Calu3 (cell line): ENCODE measurements around the gene RIOX2. TPM values are rescaled to one million over a fixed set of nuclear protein-coding genes. Genes with fewer than 3 reads are reported as not detected.

Source experiments
- BruUV-seq: library from RNA; stranded (reverse); fragments of 400-500 nt; replicated peaks from 2 replicates; lab custom pipeline; 2021; lab: Mats Ljungman, UMichigan
- CTCF ChIA-PET: fragments of 300-600 bp; sonication (Branson Sonifier 250); formaldehyde crosslinking; loops from one replicate; lab custom pipeline; 2022; ENCODE audit warnings: antibody characterized with exemption; lab: Charles Lee
- DNase-seq: peaks from one replicate; pipeline ENCODE4 v3.0.0; 2022
- H3K27ac Mint-ChIP-seq: one replicate; pipeline ENCODE4 v1.8.0; 2022; ENCODE audit warnings: mixed read lengths; ENCODE audit not compliant: unreplicated experiment
- H3K27me3 Mint-ChIP-seq: one replicate; pipeline ENCODE4 v1.8.0; 2022; ENCODE audit warnings: mixed read lengths; ENCODE audit not compliant: unreplicated experiment
- H3K36me3 Mint-ChIP-seq: one replicate; pipeline ENCODE4 v1.8.0; 2022; ENCODE audit warnings: mild to moderate bottlenecking, moderate library complexity, mixed read lengths; ENCODE audit not compliant: insufficient read depth, unreplicated experiment
- H3K4me1 Mint-ChIP-seq: one replicate; pipeline ENCODE4 v1.8.0; 2022; ENCODE audit warnings: mild to moderate bottlenecking, low read depth, mixed read lengths; ENCODE audit not compliant: unreplicated experiment
- H3K4me3 Mint-ChIP-seq: one replicate; pipeline ENCODE4 v1.8.0; 2022; ENCODE audit warnings: mild to moderate bottlenecking, low read depth, moderate library complexity, mixed read lengths; ENCODE audit not compliant: unreplicated experiment
- H3K9me3 Mint-ChIP-seq: one replicate; pipeline ENCODE4 v1.8.0; 2022; ENCODE audit warnings: low read depth, mixed read lengths; ENCODE audit not compliant: unreplicated experiment
- intact Hi-C: fragments of 100-400 bp; cut with micrococcal nuclease; formaldehyde crosslinking; loops from one replicate; pipeline ENCODE4 v1.10.0; 2022; ENCODE audit not compliant: unreplicated experiment
- total RNA-seq: library from RNA; stranded (reverse); gene quantifications from 2 replicates; pipeline ENCODE4 v1.2.3, GENCODE V29; 2022
- TF ChIP-seq, protein P1 (sequence below): fragments of 200-600 bp; IDR thresholded peaks from one replicate; pipeline ENCODE4 v1.8.0; 2022; ENCODE audit warnings: antibody characterized with exemption; ENCODE audit not compliant: unreplicated experiment

The RIOX2 gene
- total RNA-seq, 1 experiment from 2014 or later: 32.1 TPM

DNA sequence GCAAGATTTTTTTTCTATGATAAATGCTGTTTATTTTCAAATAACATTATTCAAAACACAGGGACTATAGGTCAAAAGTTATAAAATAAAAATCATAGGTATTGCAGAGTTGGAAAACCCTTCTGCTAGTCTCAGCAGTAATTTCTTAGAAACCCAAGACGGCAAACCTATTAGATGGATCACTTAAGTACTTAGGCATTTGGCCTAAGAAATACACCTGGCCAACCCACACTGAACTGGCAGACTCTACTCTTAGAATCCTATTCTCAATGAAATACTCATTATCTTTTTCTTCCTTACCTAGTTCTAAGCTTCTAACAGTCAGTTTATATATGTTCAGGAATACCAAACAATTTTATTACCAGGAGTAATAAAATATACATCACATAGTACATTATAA lies 30.5 kb upstream of the RIOX2 start:
- CTCF ChIA-PET: interaction anchor here (0.5 kb wide), 1 partner anchor 697 kb away, joined by 4 read pairs; no protein-coding TSS in a partner anchor
- no peaks in the 10 kb centered on the region for H3K9me3 Mint-ChIP-seq
- peaks cover 9% of the 10 kb centered on the region for H3K4me1 Mint-ChIP-seq
- TF ChIP-seq, protein P1, sequence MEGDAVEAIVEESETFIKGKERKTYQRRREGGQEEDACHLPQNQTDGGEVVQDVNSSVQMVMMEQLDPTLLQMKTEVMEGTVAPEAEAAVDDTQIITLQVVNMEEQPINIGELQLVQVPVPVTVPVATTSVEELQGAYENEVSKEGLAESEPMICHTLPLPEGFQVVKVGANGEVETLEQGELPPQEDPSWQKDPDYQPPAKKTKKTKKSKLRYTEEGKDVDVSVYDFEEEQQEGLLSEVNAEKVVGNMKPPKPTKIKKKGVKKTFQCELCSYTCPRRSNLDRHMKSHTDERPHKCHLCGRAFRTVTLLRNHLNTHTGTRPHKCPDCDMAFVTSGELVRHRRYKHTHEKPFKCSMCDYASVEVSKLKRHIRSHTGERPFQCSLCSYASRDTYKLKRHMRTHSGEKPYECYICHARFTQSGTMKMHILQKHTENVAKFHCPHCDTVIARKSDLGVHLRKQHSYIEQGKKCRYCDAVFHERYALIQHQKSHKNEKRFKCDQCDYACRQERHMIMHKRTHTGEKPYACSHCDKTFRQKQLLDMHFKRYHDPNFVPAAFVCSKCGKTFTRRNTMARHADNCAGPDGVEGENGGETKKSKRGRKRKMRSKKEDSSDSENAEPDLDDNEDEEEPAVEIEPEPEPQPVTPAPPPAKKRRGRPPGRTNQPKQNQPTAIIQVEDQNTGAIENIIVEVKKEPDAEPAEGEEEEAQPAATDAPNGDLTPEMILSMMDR: no peak
- DNase-seq: no peak
- no peaks in the 10 kb centered on the region for H3K36me3 Mint-ChIP-seq
- no peak overlapping the region for H3K4me3 Mint-ChIP-seq
- no peak overlapping the region for H3K27ac Mint-ChIP-seq
- no peaks in the 10 kb centered on the region for H3K27me3 Mint-ChIP-seq
- no TSS peak for BruUV-seq
- intact Hi-C loops: no loop called here

DNA sequence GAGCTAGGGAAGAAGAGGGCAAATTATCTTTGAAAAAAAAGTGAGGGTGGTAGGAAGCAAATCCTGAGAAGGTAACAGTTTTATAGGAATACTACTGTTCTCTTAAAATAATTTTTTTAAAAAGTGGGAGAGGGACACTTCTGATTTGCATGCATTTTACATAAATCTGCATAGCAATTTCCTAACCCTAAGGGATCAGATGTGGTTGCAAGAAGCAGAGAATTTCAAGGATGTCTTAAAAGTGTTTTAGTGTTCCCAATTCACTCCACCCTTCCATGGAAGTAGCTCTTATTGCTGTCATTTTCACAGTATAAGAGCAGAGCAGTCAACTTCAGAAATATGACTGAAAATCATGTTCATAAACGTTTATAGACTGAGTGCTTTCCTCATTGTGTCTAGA lies 27.8 kb upstream of the RIOX2 start:
- intact Hi-C loops: no loop called here
- TF ChIP-seq, protein P1: no peak
- no TSS peak for BruUV-seq
- DNase-seq: no peak
- H3K27me3 Mint-ChIP-seq: no peaks in the 10 kb centered on the region
- H3K4me3 Mint-ChIP-seq: no peak overlapping the region
- H3K27ac Mint-ChIP-seq: no peak overlapping the region
- CTCF ChIA-PET: no interaction called here
- no peaks in the 10 kb centered on the region for H3K9me3 Mint-ChIP-seq
- no peaks in the 10 kb centered on the region for H3K36me3 Mint-ChIP-seq
- peaks cover 9% of the 10 kb centered on the region for H3K4me1 Mint-ChIP-seq

DNA sequence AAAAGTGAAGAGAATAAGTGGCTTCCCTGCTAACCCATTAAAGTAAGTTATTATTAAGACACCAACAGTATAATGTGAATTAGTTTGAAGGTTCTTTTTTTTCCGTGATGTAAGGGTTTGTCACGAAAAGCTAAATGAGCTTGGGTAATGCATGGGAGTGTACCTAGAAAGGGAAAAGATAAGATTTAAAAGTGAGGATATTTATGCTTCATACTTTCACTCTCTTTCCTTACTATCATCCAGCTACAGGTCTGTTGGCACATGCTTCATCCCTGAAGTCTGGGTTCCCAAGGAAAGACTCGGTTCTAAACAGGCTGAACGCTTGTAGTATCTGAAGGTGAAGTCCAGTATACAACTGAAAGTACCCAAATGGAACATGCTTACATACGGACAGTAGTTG lies 26.9 kb upstream of the RIOX2 start:
- no peak for DNase-seq
- intact Hi-C loops: no loop called here
- no peak overlapping the region for H3K27ac Mint-ChIP-seq
- BruUV-seq: no TSS peak
- peaks cover 15% of the 10 kb centered on the region for H3K4me1 Mint-ChIP-seq
- H3K9me3 Mint-ChIP-seq: no peaks in the 10 kb centered on the region
- CTCF ChIA-PET: no interaction called here
- H3K27me3 Mint-ChIP-seq: no peaks in the 10 kb centered on the region
- no peak overlapping the region for H3K4me3 Mint-ChIP-seq
- no peaks in the 10 kb centered on the region for H3K36me3 Mint-ChIP-seq
- TF ChIP-seq, protein P1: no peak

DNA sequence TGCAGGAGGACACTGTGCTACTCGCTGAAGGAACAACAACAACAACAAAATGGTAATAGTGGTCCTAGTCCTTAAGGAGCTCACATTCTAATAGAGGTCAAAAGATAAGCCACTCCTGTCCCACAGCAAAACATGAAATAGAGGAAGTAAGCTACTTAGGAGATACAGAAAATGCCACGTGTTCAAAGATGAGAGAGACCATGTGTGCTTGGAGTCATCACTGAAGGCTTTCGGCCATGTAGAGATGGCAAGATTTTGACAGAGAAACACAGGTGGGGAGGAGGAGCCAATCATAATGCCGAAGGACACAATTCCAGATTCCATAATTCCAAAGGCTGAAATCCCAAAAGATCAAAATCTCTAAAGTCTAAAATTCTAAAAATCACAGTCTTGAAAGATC lies 24.8 kb upstream of the RIOX2 start:
- H3K27ac Mint-ChIP-seq: no peak overlapping the region
- H3K36me3 Mint-ChIP-seq: no peaks in the 10 kb centered on the region
- peaks cover 17% of the 10 kb centered on the region for H3K4me1 Mint-ChIP-seq
- CTCF ChIA-PET: no interaction called here
- BruUV-seq: no TSS peak
- H3K4me3 Mint-ChIP-seq: no peak overlapping the region
- no peaks in the 10 kb centered on the region for H3K9me3 Mint-ChIP-seq
- no peaks in the 10 kb centered on the region for H3K27me3 Mint-ChIP-seq
- intact Hi-C loops: no loop called here
- TF ChIP-seq, protein P1: no peak
- DNase-seq: no peak
